Skin of body (tissue), 2 donors: ENCODE data around the gene SYT6. TPM values are rescaled to one million over a fixed set of nuclear protein-coding genes. Genes with fewer than 3 reads are reported as not detected.
A peak's percentile ranks its signal among the peaks of the same experiment; 100 is the strongest.

ENCODE experiments used
- DNase-seq: peaks from one replicate; lab custom pipeline; 2025; lab: John Stamatoyannopoulos, UW
- total RNA-seq: library from RNA; depleted of rRNA; stranded (reverse); fragments of >200 nt; gene quantifications from one replicate; pipeline ENCODE4 v1.2.3, GENCODE V29; 2014

SYT6 gene
- total RNA-seq, 1 donor from 2014 or later = 0.10 TPM

- no peak for DNase-seq
Observed at GRCh38 chr1:114118351-114118990, 35.2 kb downstream of the SYT6 start.

- no peak for DNase-seq
Observed at GRCh38 chr1:114117654-114118053, 36.0 kb downstream of the SYT6 start.

- no peak for DNase-seq
Observed at GRCh38 chr1:114116086-114116485, 37.6 kb downstream of the SYT6 start.

- no peak for DNase-seq
Observed at GRCh38 chr1:114114185-114115094, 39.2 kb downstream of the SYT6 start.

GRCh38 chr1:114113411-114114184 is 40.1 kb downstream of the SYT6 start:
- DNase-seq = no peak

- no peak for DNase-seq
Observed at GRCh38 chr1:114112775-114113174, 40.9 kb downstream of the SYT6 start.

- no peak for DNase-seq
Observed at GRCh38 chr1:114111731-114112641, 41.7 kb downstream of the SYT6 start.

- DNase-seq = no peak
Observed at GRCh38 chr1:114109981-114110380, 43.7 kb downstream of the SYT6 start.

GRCh38 chr1:114108751-114109255 is 44.9 kb downstream of the SYT6 start:
- peak; percentile 59 for DNase-seq

- DNase-seq = no peak
Observed at GRCh38 chr1:114107474-114108435, 45.9 kb downstream of the SYT6 start.

GRCh38 chr1:114105421-114105979 is 48.2 kb downstream of the SYT6 start:
- DNase-seq = peak; percentile 60

- no peak for DNase-seq
Observed at GRCh38 chr1:114104949-114105348, 48.7 kb downstream of the SYT6 start.

- DNase-seq = no peak
Observed at GRCh38 chr1:114103992-114104391, 49.7 kb downstream of the SYT6 start.

- DNase-seq = no peak
Observed at GRCh38 chr1:114102136-114102535, 51.5 kb downstream of the SYT6 start.

- no peak for DNase-seq
Observed at GRCh38 chr1:114100148-114100547, 53.5 kb downstream of the SYT6 start.

- DNase-seq = no peak
Observed at GRCh38 chr1:114099268-114099667, 54.4 kb downstream of the SYT6 start.

GRCh38 chr1:114097109-114097508 is 56.6 kb downstream of the SYT6 start:
- no peak for DNase-seq

- DNase-seq = no peak
Observed at GRCh38 chr1:114094675-114095074, 59.0 kb downstream of the SYT6 start.

- DNase-seq = no peak
Observed at GRCh38 chr1:114094363-114094634, 59.4 kb downstream of the SYT6 start.
